Small intestine (tissue), 7 donors: ENCODE results near the gene AHCYL2. TPM values are rescaled to one million over a fixed set of nuclear protein-coding genes. Genes with fewer than 3 reads are reported as not detected.
A peak's percentile ranks its signal among the peaks of the same experiment; 100 is the strongest.
"Not testable (repeated sequence)": the region's sequence is repeated elsewhere in the genome, so short reads cannot be mapped to it uniquely, and the experiment has no call there.

Experiments
- DNase-seq, 2 donors: peaks; one replicate each; pipeline versions ENCODE4 v3.0.0 to v3.0.0-alpha.2; 2013
- FAIRE-seq: peaks from 2 replicates; lab custom pipeline; 2012; peaks lifted over from hg19 to GRCh38; lab: Jason Lieb, UNC
- H3K27ac ChIP-seq, 3 donors: one replicate each; pipeline ENCODE4 v1.5.1; 2013; ENCODE audit warnings: low read length in 2 of 3, mild to moderate bottlenecking in 2 of 3, control low read depth in 1 of 3, inconsistent platforms in 1 of 3, low read depth in 1 of 3, moderate library complexity in 1 of 3
- H3K27me3 ChIP-seq, 3 donors: one replicate each; pipeline ENCODE4 v1.6.1; 2013; ENCODE audit warnings: low read length in 3 of 3, inconsistent platforms in 1 of 3; ENCODE audit not compliant: control insufficient read depth in 3 of 3, insufficient read depth in 3 of 3
- H3K36me3 ChIP-seq, 3 donors: one replicate each; pipeline ENCODE4 v1.6.1; 2013; ENCODE audit warnings: low read length in 3 of 3, inconsistent platforms in 1 of 3, low read depth in 1 of 3, mild to moderate bottlenecking in 1 of 3, moderate library complexity in 1 of 3; ENCODE audit not compliant: control insufficient read depth in 3 of 3, insufficient read depth in 2 of 3
- H3K4me1 ChIP-seq, 3 donors: one replicate each; pipeline ENCODE4 v1.6.1; 2013; ENCODE audit warnings: low read length in 2 of 3, inconsistent platforms in 1 of 3, low read depth in 1 of 3, mild to moderate bottlenecking in 1 of 3, moderate library complexity in 1 of 3; ENCODE audit not compliant: control insufficient read depth in 3 of 3, insufficient read depth in 2 of 3
- H3K4me3 ChIP-seq, 3 donors: one replicate each; pipeline ENCODE4 v1.5.1; 2013; ENCODE audit warnings: low read length in 3 of 3, control low read depth in 1 of 3, inconsistent platforms in 1 of 3, low read depth in 1 of 3, mild to moderate bottlenecking in 1 of 3, moderate library complexity in 1 of 3
- H3K9me3 ChIP-seq, 2 donors: one replicate each; pipeline ENCODE4 v1.6.1; 2013; ENCODE audit warnings: low read depth in 1 of 2, low read length in 1 of 2; ENCODE audit not compliant: control insufficient read depth in 2 of 2, insufficient read depth in 1 of 2
- WGBS, 3 donors: extraction: QIAGEN DNeasy Blood & Tissue Kit; methylation state at CpG; one replicate each; pipeline ENCODE4 v1.1.7; 2013; 5-methylcytosine and 5-hydroxymethylcytosine counted together
- polyA plus RNA-seq, 4 donors: library from polyadenylated mRNA; stranded (reverse) in 3 of 4; unstranded in 1 of 4; fragments of 200-250 nt in 3 of 4; fragments of 120-200 nt in 1 of 4; gene quantifications; one replicate each; pipeline versions ENCODE4 v1.2.1 to v1.2.3, GENCODE V29; 2013
- donor health status: healthy with polysubstance abuse.
- donor health status: control.
- donor health status: control.
- donor health status: Bipolar disorder and iron deficiency.
- donor health status: healthy.

The AHCYL2 gene
- polyA plus RNA-seq, 4 donors, result 18.2 to 25.4 (median 22.3) TPM

DNA sequence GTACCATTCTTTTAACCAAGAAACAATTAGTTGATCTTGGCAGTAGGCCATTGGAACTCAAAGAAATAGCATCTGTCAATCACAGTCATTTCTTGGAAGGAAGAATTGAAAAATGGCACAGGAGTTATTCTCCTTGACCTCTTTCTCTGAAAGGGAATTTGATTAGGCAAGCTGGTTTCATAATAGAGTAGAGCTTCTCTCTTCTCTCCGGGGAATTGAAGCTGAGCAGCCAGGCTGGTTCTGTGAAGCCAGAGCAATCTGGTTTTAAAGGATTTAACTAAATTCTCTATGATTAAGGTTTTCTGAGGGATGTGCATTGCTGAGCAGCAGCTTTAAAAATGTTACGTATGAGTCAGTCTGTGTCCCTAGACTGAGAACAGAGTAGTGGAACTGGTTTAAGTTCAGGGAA, 70.2 kb downstream of the AHCYL2 start:
- 70 to 89% (median 75%) methylated on average over 2 of the region's 2 CpGs for WGBS, 3 donors
- Histone ChIP-seq H3K27ac (no peak overlapping the region), H3K36me3 (no peaks in the 10 kb centered on the region), H3K27me3 (no peaks in the 10 kb centered on the region), H3K9me3 (no peaks in the 10 kb centered on the region), H3K4me3 (no peak overlapping the region), H3K4me1 (no peaks in the 10 kb centered on the region)
- DNase-seq (no peak), FAIRE-seq (no peak)

GRCh38 chr7:129298268-129298893, 73.6 kb downstream of the AHCYL2 start:
- Histone ChIP-seq H3K36me3 (no peaks in the 10 kb centered on the region), H3K4me3 (no peak overlapping the region), H3K27me3 (no peaks in the 10 kb centered on the region), H3K9me3 (peaks cover 0 to 4% of the 10 kb centered on the region in 2 donors), H3K27ac (no peak overlapping the region), H3K4me1 (no peaks in the 10 kb centered on the region)
- DNase-seq (peak; percentile 57 to 59), FAIRE-seq (no peak)
- 37 to 40% (median 38%) methylated on average over 3 of the region's 3 CpGs for WGBS, 3 donors

DNA sequence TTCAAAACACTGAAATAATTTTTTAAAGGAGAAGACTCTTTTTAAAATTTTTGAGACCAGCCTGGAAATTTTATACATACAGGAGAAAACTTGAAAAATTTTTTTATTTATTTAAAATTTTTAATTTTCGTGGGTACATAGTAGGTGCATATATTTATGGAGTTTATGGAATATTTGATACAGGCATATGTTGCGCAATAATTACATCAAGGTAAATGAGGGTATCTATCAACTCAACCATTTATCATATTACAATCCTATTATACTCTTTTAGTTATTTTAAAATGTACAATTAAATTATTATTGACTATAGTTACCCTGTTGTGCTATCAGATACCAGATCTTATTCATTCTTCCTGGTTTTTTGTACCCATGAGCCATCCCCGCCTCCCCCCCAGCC, 75.1 kb downstream of the AHCYL2 start:
- no peaks in the 10 kb centered on the region for H3K4me1 ChIP-seq
- H3K9me3 ChIP-seq, result peaks cover 0 to 7% of the 10 kb centered on the region in 2 donors
- H3K27ac ChIP-seq, result no peak overlapping the region
- no peak overlapping the region for H3K4me3 ChIP-seq
- FAIRE-seq, result no peak
- no peaks in the 10 kb centered on the region for H3K27me3 ChIP-seq
- WGBS, 3 donors, result 93 to 97% (median 94%) methylated on average over 3 of the region's 3 CpGs
- H3K36me3 ChIP-seq, result no peaks in the 10 kb centered on the region
- DNase-seq, result no peak

DNA sequence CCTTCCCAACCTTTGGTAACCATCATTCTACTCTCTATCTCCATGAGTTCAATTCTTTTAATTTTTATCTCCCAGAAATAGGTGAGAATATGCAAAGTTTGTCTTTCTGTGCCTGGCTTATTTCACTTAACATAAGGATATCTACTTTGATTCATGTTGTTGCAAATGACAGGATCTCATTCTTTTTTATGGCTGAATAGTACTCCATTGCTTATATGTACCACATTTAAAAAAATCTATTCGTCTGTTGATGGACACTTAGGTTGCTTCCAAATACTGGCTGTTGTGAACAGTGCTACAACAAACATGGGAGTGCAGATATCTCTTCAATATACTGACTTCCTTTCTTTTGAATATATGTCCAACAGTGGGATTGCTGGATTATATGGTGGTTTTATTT, 75.5 kb downstream of the AHCYL2 start:
- not testable (repeated sequence) for H3K9me3 ChIP-seq, H3K27ac ChIP-seq, H3K4me3 ChIP-seq, H3K36me3 ChIP-seq, H3K27me3 ChIP-seq, H3K4me1 ChIP-seq, FAIRE-seq, DNase-seq
- 94 to 100% (median 100%) methylated on average over 1 of the region's 1 CpG for WGBS, 3 donors

DNA sequence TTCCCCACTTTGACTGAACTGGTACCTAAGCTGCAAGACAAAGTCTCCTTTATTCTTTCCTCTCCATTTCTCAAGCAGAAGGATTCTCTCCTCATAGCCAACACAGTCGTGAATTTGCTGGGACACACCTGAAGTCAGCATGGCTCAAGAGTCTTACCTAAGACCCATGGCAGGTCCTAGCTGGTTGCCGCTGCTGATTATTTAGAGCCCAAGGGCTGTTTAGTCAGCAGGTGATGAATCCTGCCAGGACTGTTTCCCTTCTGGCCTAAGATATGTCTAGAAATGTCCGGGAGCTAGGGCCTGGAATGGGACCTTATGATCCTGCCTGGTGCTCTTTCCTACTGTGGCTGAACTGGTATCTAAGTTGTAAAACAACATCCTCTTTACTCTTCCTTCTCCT, 82.8 kb downstream of the AHCYL2 start:
- no peak for FAIRE-seq
- H3K4me1 ChIP-seq, result no peaks in the 10 kb centered on the region

DNA sequence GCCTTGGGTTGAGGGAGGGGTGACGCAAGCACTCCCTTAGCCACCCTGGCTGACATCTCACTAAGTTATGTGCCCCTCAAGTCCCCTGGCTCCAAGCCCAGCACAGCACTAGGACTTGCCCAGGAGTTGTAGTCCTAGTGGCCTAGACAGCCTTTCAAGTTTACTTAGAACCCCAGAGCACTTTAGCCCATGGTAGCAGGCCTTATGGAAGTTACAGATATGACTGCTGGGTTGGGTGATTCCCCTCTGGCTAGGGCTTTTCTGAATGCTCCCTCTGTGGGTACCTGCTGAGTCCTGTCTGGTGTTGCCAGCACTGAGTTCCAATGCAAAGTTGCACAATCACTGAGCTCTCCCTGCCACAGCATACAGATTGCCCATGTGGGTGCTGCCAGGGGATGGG, 83.2 kb downstream of the AHCYL2 start:
- H3K4me3 ChIP-seq, result no peak overlapping the region
- no peaks in the 10 kb centered on the region for H3K27me3 ChIP-seq
- 90 to 100% (median 100%) methylated on average over 1 of the region's 1 CpG for WGBS, 3 donors
- no peak for DNase-seq
- peaks cover 0 to 7% of the 10 kb centered on the region in 2 donors for H3K9me3 ChIP-seq
- FAIRE-seq, result no peak
- no peaks in the 10 kb centered on the region for H3K4me1 ChIP-seq
- H3K27ac ChIP-seq, result no peak overlapping the region
- peaks cover 0 to 5% (median 0%) of the 10 kb centered on the region in 3 donors for H3K36me3 ChIP-seq

More for the DNA sequence above, 82.8 kb downstream of the AHCYL2 start:
- Histone ChIP-seq H3K9me3 (peaks cover 0 to 10% of the 10 kb centered on the region in 2 donors), H3K36me3 (peaks cover 0 to 5% (median 0%) of the 10 kb centered on the region in 3 donors), H3K27me3 (no peaks in the 10 kb centered on the region), H3K27ac (no peak overlapping the region), H3K4me3 (no peak overlapping the region)
- DNase-seq, result no peak
- WGBS, 3 donors, result 94 to 97% (median 96%) methylated on average over 3 of the region's 3 CpGs

DNA sequence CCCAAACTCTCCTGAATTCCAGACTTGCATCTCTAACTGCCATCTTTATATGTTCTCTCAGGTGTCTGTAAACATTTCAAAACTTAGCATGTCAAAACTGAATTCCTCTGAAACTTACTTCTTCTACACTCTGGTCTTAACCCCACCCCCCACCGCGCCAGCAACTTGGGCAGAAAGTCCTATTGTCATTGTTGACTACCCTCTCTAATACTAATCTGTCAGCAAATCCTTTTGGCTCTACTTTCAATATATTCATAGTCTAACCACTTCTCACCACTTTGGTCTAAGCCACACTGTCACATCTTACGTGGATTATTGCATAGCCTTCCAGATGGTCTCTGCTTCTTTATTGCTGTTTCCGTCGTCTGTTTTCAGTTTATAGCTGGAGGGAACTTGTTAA, 86.6 kb downstream of the AHCYL2 start:
- DNase-seq (no peak), FAIRE-seq (no peak)
- H3K9me3 ChIP-seq, result no peaks in the 10 kb centered on the region
- H3K4me1 ChIP-seq, result no peaks in the 10 kb centered on the region
- WGBS, 3 donors, result 91 to 96% (median 93%) methylated on average over 5 of the region's 5 CpGs
- H3K36me3 ChIP-seq, result peaks cover 0 to 5% (median 0%) of the 10 kb centered on the region in 3 donors
- no peak overlapping the region for H3K4me3 ChIP-seq
- H3K27ac ChIP-seq, result no peak overlapping the region
- H3K27me3 ChIP-seq, result no peaks in the 10 kb centered on the region

DNA sequence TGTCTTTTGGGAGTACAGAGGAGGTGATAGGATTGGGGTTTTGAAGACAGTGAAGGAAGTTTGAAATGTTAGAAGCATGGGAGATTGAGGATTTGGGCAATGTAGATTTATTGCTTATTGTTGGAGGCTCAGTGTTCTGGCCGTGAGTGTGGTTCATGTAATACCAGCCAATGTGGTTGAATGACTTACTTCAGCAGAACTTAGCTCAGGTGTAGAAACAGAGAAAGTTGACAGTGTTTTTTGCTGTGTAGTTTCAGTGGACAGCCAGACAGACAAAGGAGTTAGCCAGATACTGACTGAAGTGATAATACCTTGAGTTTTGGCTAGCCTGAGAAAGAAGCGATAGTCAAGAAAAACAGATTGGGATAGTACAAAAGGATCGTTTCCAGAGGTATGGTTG, 88.5 kb downstream of the AHCYL2 start:
- H3K27ac ChIP-seq, result no peak overlapping the region
- no peaks in the 10 kb centered on the region for H3K27me3 ChIP-seq
- H3K9me3 ChIP-seq, result no peaks in the 10 kb centered on the region
- DNase-seq, result no peak
- FAIRE-seq, result no peak
- no peaks in the 10 kb centered on the region for H3K4me1 ChIP-seq
- no peak overlapping the region for H3K4me3 ChIP-seq
- 80 to 87% (median 83%) methylated on average over 3 of the region's 3 CpGs for WGBS, 3 donors
- H3K36me3 ChIP-seq, result no peaks in the 10 kb centered on the region

GRCh38 chr7:129315960-129316359, 91.1 kb downstream of the AHCYL2 start:
- WGBS, 3 donors, result 73 to 93% (median 79%) methylated on average over 2 of the region's 2 CpGs
- FAIRE-seq (no peak), DNase-seq (no peak)
- Histone ChIP-seq H3K27ac (no peak overlapping the region), H3K9me3 (no peaks in the 10 kb centered on the region), H3K4me3 (no peak overlapping the region), H3K4me1 (no peaks in the 10 kb centered on the region), H3K27me3 (no peaks in the 10 kb centered on the region), H3K36me3 (peaks cover 0 to 3% (median 0%) of the 10 kb centered on the region in 3 donors)
